Skeletal muscle satellite cell (primary cell): ENCODE measurements around the gene QSER1.
"Not testable (repeated sequence)": the region's sequence is repeated elsewhere in the genome, so short reads cannot be mapped to it uniquely, and the experiment has no call there.

Experiments used
- H3K27me3 ChIP-seq: 2 replicates; pipeline ENCODE4 v1.7.0; 2013; ENCODE audit warnings: low read length; ENCODE audit not compliant: control insufficient read depth, insufficient read depth
- H3K36me3 ChIP-seq: 2 replicates; pipeline ENCODE4 v1.7.0; 2013; ENCODE audit warnings: mild to moderate bottlenecking, control low read depth, low read length; ENCODE audit not compliant: insufficient read depth
- H3K4me1 ChIP-seq: 2 replicates; pipeline ENCODE4 v1.7.0; 2013; ENCODE audit warnings: low read length; ENCODE audit not compliant: control insufficient read depth, insufficient read depth
- H3K4me2 ChIP-seq: 2 replicates; pipeline ENCODE4 v1.7.0; 2013; ENCODE audit warnings: mild to moderate bottlenecking, low read length
- H3K4me3 ChIP-seq: 2 replicates; pipeline ENCODE4 v1.7.0; 2013; ENCODE audit warnings: low read length
- H3K9ac ChIP-seq: 2 replicates; pipeline ENCODE4 v1.7.0; 2013; ENCODE audit warnings: mild to moderate bottlenecking, low read depth, low read length, moderate library complexity
- H3K9me3 ChIP-seq: replicated peaks from 2 replicates; pipeline ENCODE4 v1.7.0; 2013; ENCODE audit warnings: mild to moderate bottlenecking, control low read depth, low read length

The QSER1 gene

DNA sequence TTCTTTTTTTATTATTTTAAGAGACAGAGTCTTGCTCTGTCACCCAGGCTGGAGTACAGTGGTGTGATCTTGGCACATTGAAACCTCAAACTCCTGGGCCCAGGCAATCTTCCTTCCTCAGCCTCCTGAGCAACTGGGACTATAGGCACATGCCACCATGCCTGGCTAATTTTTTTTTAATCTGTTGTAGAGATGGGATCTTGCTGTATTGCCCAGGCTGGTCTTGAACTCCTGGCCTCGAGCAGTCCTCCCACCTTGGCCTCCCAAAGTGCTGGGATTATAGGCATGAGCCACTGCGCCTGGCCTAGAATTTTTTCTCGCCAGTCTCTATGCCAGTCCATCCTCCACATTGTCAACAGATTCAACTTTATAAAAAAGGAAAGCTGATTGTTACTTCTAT, 44.7 kb downstream of the QSER1 start:
- H3K9ac ChIP-seq, H3K27me3 ChIP-seq, H3K9me3 ChIP-seq, H3K4me1 ChIP-seq, H3K4me2 ChIP-seq, H3K4me3 ChIP-seq: not testable (repeated sequence)
- peaks cover 46% of the 10 kb centered on the region for H3K36me3 ChIP-seq

DNA sequence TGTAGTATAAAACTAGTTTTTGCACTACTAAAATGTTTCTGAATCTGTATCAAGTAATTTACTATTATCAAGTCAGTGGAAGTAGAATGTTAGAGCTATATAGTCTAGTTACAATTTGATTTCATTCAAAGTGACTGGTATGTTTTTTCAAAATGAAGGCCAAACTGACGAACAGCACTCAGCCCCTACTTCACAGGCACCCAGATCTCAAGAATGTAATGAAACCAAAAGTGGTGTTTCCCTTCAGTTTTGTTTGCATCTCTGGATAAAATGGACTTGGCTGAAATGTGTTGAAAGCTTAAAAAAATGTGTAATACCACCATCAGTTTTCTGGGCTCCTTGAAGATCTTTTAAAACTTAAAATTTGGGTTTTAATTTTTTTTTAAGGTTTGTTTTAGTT, 46.4 kb downstream of the QSER1 start:
- H3K36me3 ChIP-seq, result peaks cover 28% of the 10 kb centered on the region
- H3K9me3 ChIP-seq, result no peaks in the 10 kb centered on the region
- no peak overlapping the region for H3K4me2 ChIP-seq
- no peak overlapping the region for H3K9ac ChIP-seq
- no peaks in the 10 kb centered on the region for H3K27me3 ChIP-seq
- H3K4me1 ChIP-seq, result no peaks in the 10 kb centered on the region
- H3K4me3 ChIP-seq, result no peak overlapping the region

DNA sequence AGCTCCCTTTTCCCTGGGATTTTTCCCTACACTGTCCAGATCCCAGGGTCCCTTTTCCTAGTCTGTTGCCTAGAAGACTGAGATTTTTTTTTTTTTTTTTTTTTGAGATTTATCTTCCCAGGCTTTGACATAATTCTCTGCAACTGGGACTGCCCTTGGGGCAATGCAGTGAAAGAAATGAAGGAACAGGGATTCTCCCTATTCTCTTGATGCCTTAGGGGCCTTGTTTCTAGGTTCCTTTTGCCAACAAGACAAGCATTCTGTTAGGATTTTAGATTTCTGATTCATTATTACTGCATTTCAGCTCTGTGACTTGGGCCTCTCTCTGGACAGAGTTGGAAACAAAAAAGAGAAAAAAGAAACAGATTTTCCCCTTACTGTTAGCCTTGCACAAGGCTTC, 47.3 kb downstream of the QSER1 start:
- Histone ChIP-seq H3K4me1 (no peaks in the 10 kb centered on the region), H3K9me3 (no peaks in the 10 kb centered on the region), H3K9ac (no peak overlapping the region), H3K4me2 (no peak overlapping the region), H3K36me3 (peaks cover 20% of the 10 kb centered on the region), H3K4me3 (no peak overlapping the region), H3K27me3 (no peaks in the 10 kb centered on the region)

DNA sequence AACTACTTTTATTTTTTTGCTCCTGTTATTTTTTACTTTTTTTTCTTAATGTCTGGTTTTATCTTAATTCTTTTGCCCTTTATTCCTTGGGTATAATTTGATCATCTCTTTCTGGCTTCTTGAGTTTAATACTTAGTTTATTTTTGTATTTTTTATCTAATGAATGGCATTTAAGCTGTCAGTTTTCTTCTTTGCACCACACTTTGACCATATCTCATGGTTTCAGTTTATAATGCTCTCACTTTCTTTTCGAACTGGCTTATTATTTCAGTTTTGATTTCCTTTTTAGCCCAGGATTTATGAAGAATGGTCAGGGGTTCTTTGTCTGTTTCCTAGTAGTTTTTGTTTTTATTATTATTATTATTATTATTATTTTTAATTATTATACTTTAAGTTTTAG, 48.3 kb downstream of the QSER1 start:
- Histone ChIP-seq H3K9ac (no peak overlapping the region), H3K36me3 (peaks cover 10% of the 10 kb centered on the region), H3K4me1 (no peaks in the 10 kb centered on the region), H3K27me3 (no peaks in the 10 kb centered on the region), H3K4me3 (no peak overlapping the region), H3K9me3 (no peaks in the 10 kb centered on the region), H3K4me2 (no peak overlapping the region)

DNA sequence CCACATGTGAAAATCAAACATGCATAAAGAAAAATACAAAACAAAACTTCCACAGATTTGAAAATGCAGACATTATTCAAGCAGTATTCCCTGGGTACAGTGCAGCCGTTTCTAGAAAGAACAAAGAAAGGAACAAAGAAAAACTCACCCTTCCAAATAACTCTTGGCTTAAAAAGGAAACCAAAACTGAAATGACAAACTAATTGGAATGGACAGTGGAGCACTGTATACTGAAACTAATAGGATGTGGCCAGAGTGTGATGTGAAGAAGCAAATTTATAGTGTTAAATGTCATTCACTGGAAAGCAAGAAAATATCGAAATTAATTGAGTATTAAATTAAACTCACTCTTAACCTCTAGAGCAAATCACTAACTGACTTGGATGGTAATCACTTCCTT, 55.4 kb downstream of the QSER1 start:
- no peak overlapping the region for H3K4me2 ChIP-seq
- H3K36me3 ChIP-seq, result peaks cover 7% of the 10 kb centered on the region
- no peak overlapping the region for H3K9ac ChIP-seq
- H3K27me3 ChIP-seq, result no peaks in the 10 kb centered on the region
- no peak overlapping the region for H3K4me3 ChIP-seq
- H3K9me3 ChIP-seq, result no peaks in the 10 kb centered on the region
- no peaks in the 10 kb centered on the region for H3K4me1 ChIP-seq

DNA sequence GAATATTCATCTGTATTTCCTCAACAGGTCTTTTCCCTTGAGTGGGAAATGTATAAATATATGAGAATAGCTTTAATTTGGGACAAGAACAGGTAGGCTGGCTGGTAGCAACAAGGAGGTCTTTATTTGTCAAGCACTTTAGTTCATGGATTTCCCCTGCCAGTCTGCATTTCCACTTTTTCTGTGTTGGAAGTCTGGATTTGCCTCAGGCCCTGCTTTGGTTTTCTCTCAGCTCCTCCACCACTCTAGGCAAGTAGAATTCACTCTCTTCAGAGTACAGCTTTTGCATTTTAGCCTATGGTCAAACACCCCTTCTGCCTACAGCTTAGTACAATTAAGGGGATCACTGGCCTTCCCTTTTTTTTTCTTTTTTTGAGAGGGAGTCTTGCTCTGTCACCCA, 57.1 kb downstream of the QSER1 start:
- peaks cover 16% of the 10 kb centered on the region for H3K36me3 ChIP-seq
- no peaks in the 10 kb centered on the region for H3K4me1 ChIP-seq
- H3K4me3 ChIP-seq, result no peak overlapping the region
- H3K9me3 ChIP-seq, result no peaks in the 10 kb centered on the region
- no peak overlapping the region for H3K4me2 ChIP-seq
- H3K9ac ChIP-seq, result no peak overlapping the region
- no peaks in the 10 kb centered on the region for H3K27me3 ChIP-seq

DNA sequence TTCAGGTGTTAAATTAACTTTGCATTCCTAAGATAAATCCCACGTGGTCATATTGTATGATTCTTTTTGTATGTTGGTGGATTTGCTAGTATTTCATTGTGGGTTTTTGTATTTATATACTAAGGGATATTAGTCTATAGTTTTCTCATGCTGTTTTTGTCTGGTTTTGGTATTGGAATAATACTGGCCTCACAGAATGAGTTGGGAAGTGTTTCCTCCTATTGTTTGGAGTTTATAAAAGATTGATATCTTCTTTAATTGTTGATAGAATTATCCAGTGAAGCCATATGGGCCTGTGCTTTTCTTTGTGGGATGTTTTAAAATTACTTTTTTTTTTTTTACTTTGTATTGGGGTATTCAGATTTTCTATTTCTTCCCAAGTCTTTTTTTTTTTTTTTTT, 59.8 kb downstream of the QSER1 start:
- H3K4me1 ChIP-seq, result no peaks in the 10 kb centered on the region
- no peaks in the 10 kb centered on the region for H3K9me3 ChIP-seq
- H3K9ac ChIP-seq, result no peak overlapping the region
- H3K4me2 ChIP-seq, result no peak overlapping the region
- H3K27me3 ChIP-seq, result no peaks in the 10 kb centered on the region
- no peak overlapping the region for H3K4me3 ChIP-seq
- peaks cover 21% of the 10 kb centered on the region for H3K36me3 ChIP-seq

DNA sequence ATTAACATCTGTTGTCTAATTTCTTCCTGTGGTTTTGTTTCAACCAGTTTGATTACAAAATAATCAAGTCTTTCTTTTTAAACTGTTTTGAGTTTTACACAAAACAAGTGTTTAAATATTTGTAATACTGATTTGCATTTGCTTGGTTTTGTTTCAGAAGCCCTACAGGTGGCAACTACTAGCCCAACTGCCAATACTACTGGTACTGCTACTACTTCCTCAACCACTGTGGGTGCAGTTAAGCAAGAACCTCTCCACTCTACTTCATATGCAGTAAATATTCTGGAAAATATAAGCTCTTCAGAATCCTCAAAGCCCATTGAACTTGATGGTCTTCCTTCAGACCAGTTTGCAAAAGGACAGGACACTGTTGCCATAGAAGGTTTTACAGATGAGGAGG, 61.1 kb downstream of the QSER1 start:
- Histone ChIP-seq H3K4me1 (no peaks in the 10 kb centered on the region), H3K4me2 (no peak overlapping the region), H3K27me3 (no peaks in the 10 kb centered on the region), H3K36me3 (peaks cover 23% of the 10 kb centered on the region), H3K9me3 (no peaks in the 10 kb centered on the region), H3K9ac (no peak overlapping the region), H3K4me3 (no peak overlapping the region)

DNA sequence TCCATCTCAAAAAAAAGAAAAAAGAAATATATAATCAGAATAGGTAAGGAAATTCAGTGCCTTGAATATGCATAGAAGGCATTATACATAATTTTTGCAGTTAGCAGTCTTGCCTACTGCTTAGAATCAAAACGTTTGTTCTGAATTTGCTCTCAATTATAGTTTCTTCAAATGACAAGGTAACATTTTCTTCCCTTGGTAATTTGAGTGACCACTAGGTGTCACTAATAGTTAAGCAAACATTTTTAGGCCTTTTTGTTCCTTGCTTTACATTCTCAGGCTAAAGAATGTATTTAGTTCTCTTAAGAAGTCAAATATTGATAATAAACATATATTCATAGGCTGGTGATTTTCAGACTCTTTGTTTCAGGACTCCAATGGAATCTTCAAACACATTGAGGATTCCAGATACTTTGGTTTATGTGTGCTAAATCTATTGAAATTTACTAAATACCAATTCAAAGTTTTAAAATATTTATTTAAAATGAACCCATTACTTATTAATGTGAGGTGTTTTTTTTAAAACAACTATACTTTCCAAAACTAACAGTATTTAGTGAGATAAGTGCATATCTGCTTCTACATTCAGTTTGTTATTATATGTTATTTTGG, 68.0 kb downstream of the QSER1 start:
- H3K36me3 ChIP-seq, result peaks cover 23% of the 10 kb centered on the region
- no peak overlapping the region for H3K9ac ChIP-seq
- peaks cover 3% of the 10 kb centered on the region for H3K4me1 ChIP-seq
- no peak overlapping the region for H3K4me2 ChIP-seq
- H3K27me3 ChIP-seq, result no peaks in the 10 kb centered on the region
- no peak overlapping the region for H3K4me3 ChIP-seq
- no peaks in the 10 kb centered on the region for H3K9me3 ChIP-seq

DNA sequence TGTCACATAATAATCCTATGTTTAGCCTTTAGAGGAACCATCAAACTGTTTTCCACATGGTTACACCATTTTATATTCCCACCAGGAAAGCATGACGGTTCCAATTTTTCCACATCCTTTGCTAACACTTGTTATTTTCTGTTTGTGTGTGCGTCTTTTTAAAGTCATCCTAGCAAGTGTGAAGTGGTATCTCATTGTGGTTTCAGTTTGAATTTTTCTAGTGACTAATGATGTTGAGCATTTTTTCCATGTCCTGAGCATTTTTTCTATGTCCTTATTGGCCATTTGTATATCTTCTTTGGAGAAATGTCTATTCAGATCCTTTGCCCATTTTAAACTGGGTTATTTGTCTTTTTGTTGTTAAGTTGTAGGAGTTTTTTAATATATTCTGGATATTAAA, 69.4 kb downstream of the QSER1 start:
- H3K9me3 ChIP-seq, result no peaks in the 10 kb centered on the region
- H3K4me1 ChIP-seq, result peaks cover 3% of the 10 kb centered on the region
- H3K36me3 ChIP-seq, result peaks cover 22% of the 10 kb centered on the region
- no peaks in the 10 kb centered on the region for H3K27me3 ChIP-seq
- no peak overlapping the region for H3K9ac ChIP-seq
- no peak overlapping the region for H3K4me3 ChIP-seq
- no peak overlapping the region for H3K4me2 ChIP-seq

DNA sequence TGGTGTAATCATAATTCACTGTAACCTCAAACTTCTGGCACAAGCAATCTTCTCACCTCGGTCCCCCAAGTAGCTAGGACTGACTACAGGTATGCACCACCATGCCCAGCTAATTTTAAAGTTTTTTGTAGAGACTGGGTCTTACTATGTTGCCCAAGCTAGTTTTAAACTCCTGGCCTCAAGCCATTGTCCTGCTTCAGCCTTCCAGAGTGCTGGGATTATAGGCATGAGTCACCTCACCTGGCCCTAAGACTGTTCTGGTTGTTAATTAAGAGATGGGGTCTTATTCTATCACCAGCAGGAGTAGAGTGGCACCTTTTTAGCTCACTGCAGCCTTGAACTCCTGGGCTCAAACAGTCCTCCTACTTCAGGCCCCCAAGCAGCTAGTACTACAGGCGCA, 71.1 kb downstream of the QSER1 start:
- Histone ChIP-seq H3K36me3 (peaks cover 19% of the 10 kb centered on the region), H3K9ac (no peak overlapping the region), H3K4me3 (no peak overlapping the region), H3K9me3 (no peaks in the 10 kb centered on the region), H3K4me1 (peaks cover 3% of the 10 kb centered on the region), H3K27me3 (no peaks in the 10 kb centered on the region), H3K4me2 (no peak overlapping the region)

DNA sequence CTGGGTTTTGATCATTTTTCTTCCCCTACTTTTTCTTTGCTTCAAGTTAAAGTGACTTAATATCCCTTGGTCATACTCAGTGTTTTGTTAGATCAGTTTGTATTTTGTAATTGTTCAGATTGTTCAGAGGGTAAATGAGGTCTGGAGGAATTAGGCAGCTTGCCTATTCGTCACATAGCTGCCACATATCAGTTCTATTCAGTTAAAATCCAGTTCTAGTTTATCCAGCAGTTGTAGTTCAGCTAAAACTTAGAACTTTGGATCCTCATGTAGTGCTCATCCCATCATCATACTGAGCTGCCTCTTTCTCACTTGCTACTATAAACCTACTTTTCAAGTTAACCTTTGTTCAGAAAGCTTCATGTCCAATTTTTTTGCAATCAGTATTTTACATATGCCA, 75.9 kb downstream of the QSER1 start:
- H3K9me3 ChIP-seq, result no peaks in the 10 kb centered on the region
- no peaks in the 10 kb centered on the region for H3K4me1 ChIP-seq
- H3K27me3 ChIP-seq, result no peaks in the 10 kb centered on the region
- peaks cover 24% of the 10 kb centered on the region for H3K36me3 ChIP-seq
- no peak overlapping the region for H3K4me2 ChIP-seq
- H3K4me3 ChIP-seq, result no peak overlapping the region
- no peak overlapping the region for H3K9ac ChIP-seq
